Measurements from ENCODE around the gene CKAP2.

GRCh38 chr13:52463526-52463925 lies 8.2 kb downstream of the CKAP2 start:
- TF ChIP-seq, protein P1, sequence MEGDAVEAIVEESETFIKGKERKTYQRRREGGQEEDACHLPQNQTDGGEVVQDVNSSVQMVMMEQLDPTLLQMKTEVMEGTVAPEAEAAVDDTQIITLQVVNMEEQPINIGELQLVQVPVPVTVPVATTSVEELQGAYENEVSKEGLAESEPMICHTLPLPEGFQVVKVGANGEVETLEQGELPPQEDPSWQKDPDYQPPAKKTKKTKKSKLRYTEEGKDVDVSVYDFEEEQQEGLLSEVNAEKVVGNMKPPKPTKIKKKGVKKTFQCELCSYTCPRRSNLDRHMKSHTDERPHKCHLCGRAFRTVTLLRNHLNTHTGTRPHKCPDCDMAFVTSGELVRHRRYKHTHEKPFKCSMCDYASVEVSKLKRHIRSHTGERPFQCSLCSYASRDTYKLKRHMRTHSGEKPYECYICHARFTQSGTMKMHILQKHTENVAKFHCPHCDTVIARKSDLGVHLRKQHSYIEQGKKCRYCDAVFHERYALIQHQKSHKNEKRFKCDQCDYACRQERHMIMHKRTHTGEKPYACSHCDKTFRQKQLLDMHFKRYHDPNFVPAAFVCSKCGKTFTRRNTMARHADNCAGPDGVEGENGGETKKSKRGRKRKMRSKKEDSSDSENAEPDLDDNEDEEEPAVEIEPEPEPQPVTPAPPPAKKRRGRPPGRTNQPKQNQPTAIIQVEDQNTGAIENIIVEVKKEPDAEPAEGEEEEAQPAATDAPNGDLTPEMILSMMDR (conservative IDR thresholded peaks at IDR 0.05; ENCODE audit: low read length) = no peak
- no peak for TF ChIP-seq EZH2phosphoT487 (IDR thresholded peaks at IDR 0.05; ENCODE audit: borderline replicate concordance)
